SK-N-MC (cell line): ENCODE data around the gene PROSER2.

Experiments
- DNase-seq: peaks from one replicate; pipeline ENCODE4 v3.0.0-alpha.2; 2011; ENCODE audit warnings: low read depth, low spot score
- H3K27ac ChIP-seq: fragments of 200-600 bp; sonication (generic); 2 replicates; pipeline ENCODE4 v1.5.1; 2016; ENCODE audit warnings: mixed run types
- H3K36me3 ChIP-seq: fragments of 200-600 bp; sonication (generic); 2 replicates; pipeline ENCODE4 v1.6.1; 2017; ENCODE audit warnings: antibody characterized with exemption, low read length, mixed read lengths; ENCODE audit not compliant: insufficient read depth
- H3K4me3 ChIP-seq: fragments of 200-600 bp; sonication (generic); 2 replicates; pipeline ENCODE4 v1.5.1; 2016
- H3K9ac ChIP-seq: fragments of 200-600 bp; sonication (generic); 2 replicates; pipeline ENCODE4 v1.8.0; 2017; ENCODE audit warnings: mixed run types, mixed read lengths; ENCODE audit not compliant: insufficient read length
- H3K9me3 ChIP-seq: fragments of 200-600 bp; sonication (generic); 2 replicates; pipeline ENCODE4 v1.6.1; 2017; ENCODE audit warnings: low read depth, mild to moderate bottlenecking, antibody characterized with exemption, low read length, moderate library complexity, mixed read lengths
- EZH2 ChIP-seq: fragments of 200-600 bp; sonication (generic); IDR thresholded peaks from one replicate; pipeline ENCODE4 v1.6.1; 2017; ENCODE audit warnings: antibody characterized with exemption
- FOXP2 ChIP-seq: optimal IDR thresholded peaks from 2 replicates; pipeline ENCODE3; 2011; ENCODE audit warnings: mild to moderate bottlenecking, moderate library complexity; ENCODE audit not compliant: insufficient read depth; ENCODE audit errors: extremely low read length, control extremely low read depth
- POLR2AphosphoS5 ChIP-seq: IDR thresholded peaks from 2 replicates; pipeline ENCODE4 v1.6.1; 2012; ENCODE audit warnings: mild to moderate bottlenecking, low read depth, low read length, borderline replicate concordance

The PROSER2 gene

GRCh38 chr10:11825796-11826414 lies 2.7 kb downstream of the PROSER2 start:
- TF ChIP-seq FOXP2 (no peak), EZH2 (no peak)
- no peaks in the 10 kb centered on the region for H3K9me3 ChIP-seq
- H3K4me3 ChIP-seq = no peak overlapping the region
- H3K36me3 ChIP-seq = no peaks in the 10 kb centered on the region
- DNase-seq = no peak
- H3K27ac ChIP-seq = no peak overlapping the region
- no peak overlapping the region for H3K9ac ChIP-seq

GRCh38 chr10:11827006-11827405 lies 3.9 kb downstream of the PROSER2 start:
- DNase-seq = no peak
- Histone ChIP-seq H3K27ac (no peak overlapping the region), H3K36me3 (no peaks in the 10 kb centered on the region), H3K9me3 (no peaks in the 10 kb centered on the region), H3K4me3 (no peak overlapping the region), H3K9ac (no peak overlapping the region)
- TF ChIP-seq POLR2AphosphoS5 (no peak), FOXP2 (no peak), EZH2 (no peak)

- TF ChIP-seq EZH2 (no peak), POLR2AphosphoS5 (no peak), FOXP2 (no peak)
- Histone ChIP-seq H3K4me3 (no peak overlapping the region), H3K36me3 (no peaks in the 10 kb centered on the region), H3K27ac (no peak overlapping the region), H3K9me3 (no peaks in the 10 kb centered on the region), H3K9ac (no peak overlapping the region)
- no peak for DNase-seq
Measured at GRCh38 chr10:11827414-11827813, 4.3 kb downstream of the PROSER2 start.

GRCh38 chr10:11828682-11829284 lies 5.6 kb downstream of the PROSER2 start:
- TF ChIP-seq EZH2 = no peak
- TF ChIP-seq FOXP2 = no peak
- no peak for TF ChIP-seq POLR2AphosphoS5
- no peak overlapping the region for H3K4me3 ChIP-seq
- no peak for DNase-seq
- H3K36me3 ChIP-seq = no peaks in the 10 kb centered on the region
- no peak overlapping the region for H3K27ac ChIP-seq
- no peak overlapping the region for H3K9ac ChIP-seq
- no peaks in the 10 kb centered on the region for H3K9me3 ChIP-seq

GRCh38 chr10:11830836-11831519 lies 7.8 kb downstream of the PROSER2 start:
- TF ChIP-seq EZH2 = no peak
- TF ChIP-seq FOXP2 = no peak
- no peak for TF ChIP-seq POLR2AphosphoS5
- no peaks in the 10 kb centered on the region for H3K36me3 ChIP-seq
- no peaks in the 10 kb centered on the region for H3K9me3 ChIP-seq
- no peak overlapping the region for H3K27ac ChIP-seq
- no peak for DNase-seq
- no peak overlapping the region for H3K9ac ChIP-seq
- no peak overlapping the region for H3K4me3 ChIP-seq

- no peak overlapping the region for H3K27ac ChIP-seq
- no peak for DNase-seq
- H3K9ac ChIP-seq = no peak overlapping the region
- H3K4me3 ChIP-seq = no peak overlapping the region
- no peak for TF ChIP-seq FOXP2
- TF ChIP-seq POLR2AphosphoS5 = no peak
- no peak for TF ChIP-seq EZH2
- no peaks in the 10 kb centered on the region for H3K36me3 ChIP-seq
- H3K9me3 ChIP-seq = no peaks in the 10 kb centered on the region
Measured at GRCh38 chr10:11831520-11831951, 8.4 kb downstream of the PROSER2 start.

GRCh38 chr10:11832042-11832441 lies 8.9 kb downstream of the PROSER2 start:
- Histone ChIP-seq H3K9ac (no peak overlapping the region), H3K4me3 (no peak overlapping the region), H3K36me3 (no peaks in the 10 kb centered on the region), H3K27ac (no peak overlapping the region), H3K9me3 (no peaks in the 10 kb centered on the region)
- DNase-seq = no peak
- no peak for TF ChIP-seq EZH2
- no peak for TF ChIP-seq FOXP2
- TF ChIP-seq POLR2AphosphoS5 = no peak

GRCh38 chr10:11835061-11835460 lies 11.9 kb downstream of the PROSER2 start:
- no peak for DNase-seq
- no peaks in the 10 kb centered on the region for H3K9me3 ChIP-seq
- no peak overlapping the region for H3K4me3 ChIP-seq
- no peaks in the 10 kb centered on the region for H3K36me3 ChIP-seq
- H3K9ac ChIP-seq = no peak overlapping the region
- TF ChIP-seq FOXP2 (no peak), POLR2AphosphoS5 (no peak), EZH2 (no peak)
- H3K27ac ChIP-seq = no peak overlapping the region
